Body of pancreas (tissue), 4 donors: Measurements from ENCODE around the gene INSYN2B. TPM values are rescaled to one million over a fixed set of nuclear protein-coding genes. Genes with fewer than 3 reads are reported as not detected.

Experiments
- ATAC-seq: fragments of 150-250 bp; one replicate; pipeline ENCODE4 v1.9.1; 2016
- DNase-seq, 4 donors: peaks; one replicate each; pipeline ENCODE4 v3.0.0-alpha.2; 2019
- H3K27ac ChIP-seq, 4 donors: fragments of 200-600 bp; sonication (generic); 1 replicate in 3 of 4; 2 replicates in 1 of 4; pipeline versions ENCODE4 v1.5.1 to v1.6.1; 2016 to 2019; ENCODE audit warnings: mild to moderate bottlenecking in 1 of 4, mixed read lengths in 1 of 4, moderate library complexity in 1 of 4
- H3K27me3 ChIP-seq, 2 donors: fragments of 200-600 bp; sonication (generic); one replicate each; pipeline ENCODE4 v1.6.0; 2016; ENCODE audit warnings: mild to moderate bottlenecking in 1 of 2
- H3K36me3 ChIP-seq, 2 donors: fragments of 200-600 bp; sonication (generic); replicated peaks in 1 of 2; 2 replicates each; pipeline ENCODE4 v1.5.1; 2016; ENCODE audit warnings: low read depth in 2 of 2; ENCODE audit not compliant: insufficient read depth in 1 of 2
- H3K4me1 ChIP-seq: fragments of 200-600 bp; sonication (generic); one replicate; pipeline ENCODE4 v1.6.0; 2016
- H3K4me3 ChIP-seq, 2 donors: fragments of 200-600 bp; sonication (generic); 1 replicate in 1 of 2; 2 replicates in 1 of 2; pipeline ENCODE4 v1.5.1; 2016 to 2019
- H3K9me3 ChIP-seq, 3 donors: fragments of 200-600 bp; sonication (generic); 1 replicate in 2 of 3; 2 replicates in 1 of 3; pipeline ENCODE4 v1.5.1; 2016
- POLR2A ChIP-seq, 3 donors: fragments of 450-650 bp; IDR thresholded peaks; one replicate each; pipeline ENCODE4 v1.6.1; 2016; ENCODE audit warnings: antibody characterized with exemption in 3 of 3, mild to moderate bottlenecking in 2 of 3
- WGBS, 2 donors: methylation state at CpG; one replicate each; pipeline ENCODE4 v1.1.5; 2017; 5-methylcytosine and 5-hydroxymethylcytosine counted together
- intact Hi-C: fragments of 100-400 bp; cut with DNase I; formaldehyde crosslinking; loops from one replicate; pipeline ENCODE4 v1.15.1; 2023
- total RNA-seq, 2 donors: library from RNA; depleted of rRNA; stranded (reverse); fragments of >200 nt; gene quantifications; one replicate each; pipeline ENCODE4 v1.1.0, GENCODE V29; 2016
- TF ChIP-seq, protein P1 (sequence below), 7 experiments: fragments of 450-650 bp in 4 of 7; fragments of 200-600 bp in 3 of 7; sonication (generic) in 3 of 7; IDR thresholded peaks; one replicate each; pipeline ENCODE4 v1.5.1; 2016 to 2019; ENCODE audit warnings: antibody characterized with exemption in 7 of 7

The INSYN2B gene
- total RNA-seq, 2 donors from 2014 or later = not detected

DNA sequence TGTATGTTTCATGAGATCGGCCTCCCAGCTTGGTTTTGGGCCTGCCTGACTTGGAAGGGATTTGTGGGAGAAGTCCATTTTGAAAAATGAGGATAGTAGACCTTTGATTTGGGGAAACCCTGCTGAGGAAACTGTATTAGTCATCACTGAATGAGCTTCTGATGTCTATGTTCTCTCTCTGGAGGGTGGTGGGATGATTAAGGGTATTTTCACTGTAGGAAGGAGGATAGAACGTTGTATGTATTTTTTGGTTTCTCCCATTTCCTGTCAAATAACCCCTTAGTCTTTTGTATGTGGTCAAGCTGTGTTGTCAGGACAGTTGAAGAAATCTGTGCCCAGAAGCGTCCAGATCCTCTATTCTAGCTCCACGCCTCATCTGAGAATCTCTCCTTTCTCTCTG is 151.9 kb downstream of the INSYN2B start:
- intact Hi-C loops = no loop called here
- WGBS, 2 donors = 59 to 76% methylated on average over 4 of the region's 4 CpGs
- Histone ChIP-seq H3K27me3 (no peaks in the 10 kb centered on the region), H3K9me3 (no peaks in the 10 kb centered on the region), H3K4me3 (no peak overlapping the region), H3K4me1 (no peaks in the 10 kb centered on the region), H3K27ac (no peak overlapping the region), H3K36me3 (no peaks in the 10 kb centered on the region)
- DNase-seq = no peak
- TF ChIP-seq, protein P1, sequence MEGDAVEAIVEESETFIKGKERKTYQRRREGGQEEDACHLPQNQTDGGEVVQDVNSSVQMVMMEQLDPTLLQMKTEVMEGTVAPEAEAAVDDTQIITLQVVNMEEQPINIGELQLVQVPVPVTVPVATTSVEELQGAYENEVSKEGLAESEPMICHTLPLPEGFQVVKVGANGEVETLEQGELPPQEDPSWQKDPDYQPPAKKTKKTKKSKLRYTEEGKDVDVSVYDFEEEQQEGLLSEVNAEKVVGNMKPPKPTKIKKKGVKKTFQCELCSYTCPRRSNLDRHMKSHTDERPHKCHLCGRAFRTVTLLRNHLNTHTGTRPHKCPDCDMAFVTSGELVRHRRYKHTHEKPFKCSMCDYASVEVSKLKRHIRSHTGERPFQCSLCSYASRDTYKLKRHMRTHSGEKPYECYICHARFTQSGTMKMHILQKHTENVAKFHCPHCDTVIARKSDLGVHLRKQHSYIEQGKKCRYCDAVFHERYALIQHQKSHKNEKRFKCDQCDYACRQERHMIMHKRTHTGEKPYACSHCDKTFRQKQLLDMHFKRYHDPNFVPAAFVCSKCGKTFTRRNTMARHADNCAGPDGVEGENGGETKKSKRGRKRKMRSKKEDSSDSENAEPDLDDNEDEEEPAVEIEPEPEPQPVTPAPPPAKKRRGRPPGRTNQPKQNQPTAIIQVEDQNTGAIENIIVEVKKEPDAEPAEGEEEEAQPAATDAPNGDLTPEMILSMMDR (IDR thresholded peaks at IDR 0.05) = no peak
- TF ChIP-seq POLR2A (IDR thresholded peaks at IDR 0.05) = no peak
- ATAC-seq = no peak

DNA sequence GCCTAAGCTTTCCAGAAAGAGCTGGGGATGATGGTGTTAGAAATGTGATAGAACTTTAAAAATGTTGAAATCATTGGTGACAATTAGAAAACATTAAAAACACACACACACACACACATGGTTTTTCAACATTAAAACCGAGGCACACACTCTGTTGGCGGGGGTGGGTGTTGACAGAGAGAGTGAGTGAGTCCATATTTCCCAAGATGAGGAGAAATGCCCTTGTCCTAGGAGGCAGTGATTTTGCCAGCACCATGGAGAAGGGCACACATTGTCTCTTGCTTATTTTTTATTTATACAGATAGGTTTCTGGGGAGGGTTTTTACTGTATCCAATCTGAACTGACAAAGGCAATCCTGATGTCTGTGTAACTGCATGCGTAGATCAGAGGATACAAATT is 152.5 kb downstream of the INSYN2B start:
- WGBS, 2 donors = 52 to 65% methylated on average over 3 of the region's 3 CpGs
- no peaks in the 10 kb centered on the region for H3K36me3 ChIP-seq
- no peaks in the 10 kb centered on the region for H3K9me3 ChIP-seq
- H3K4me3 ChIP-seq = no peak overlapping the region
- DNase-seq (no peak), ATAC-seq (no peak)
- intact Hi-C loops = no loop called here
- no peaks in the 10 kb centered on the region for H3K4me1 ChIP-seq
- TF ChIP-seq, protein P1 (IDR thresholded peaks at IDR 0.05) = no peak
- no peak for TF ChIP-seq POLR2A (IDR thresholded peaks at IDR 0.05)
- no peaks in the 10 kb centered on the region for H3K27me3 ChIP-seq
- H3K27ac ChIP-seq = no peak overlapping the region

DNA sequence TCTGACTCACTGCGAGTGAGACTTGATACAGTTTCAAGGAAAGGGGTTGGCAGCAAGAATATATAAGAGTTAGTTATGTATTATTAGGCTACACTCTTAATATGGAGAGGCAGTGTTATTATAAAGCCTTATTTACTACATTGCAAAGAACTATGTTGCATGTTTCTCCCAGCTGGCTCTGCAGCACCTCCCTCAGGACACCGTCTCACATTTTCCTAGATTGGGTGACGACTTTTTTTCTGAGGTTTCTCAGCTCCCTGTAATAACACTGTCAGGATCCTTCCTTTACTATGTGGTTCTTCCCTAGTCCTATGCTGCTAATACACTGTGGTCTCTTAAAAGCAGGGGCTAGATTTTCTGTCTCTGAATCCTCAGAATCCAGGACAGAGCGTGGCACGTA is 153.7 kb downstream of the INSYN2B start:
- Histone ChIP-seq H3K27me3 (no peaks in the 10 kb centered on the region), H3K4me3 (no peak overlapping the region), H3K27ac (no peak overlapping the region), H3K4me1 (no peaks in the 10 kb centered on the region), H3K36me3 (no peaks in the 10 kb centered on the region), H3K9me3 (no peaks in the 10 kb centered on the region)
- ATAC-seq (no peak), DNase-seq (no peak)
- intact Hi-C loops = no loop called here
- WGBS, 2 donors = 55 to 61% methylated on average over 5 of the region's 5 CpGs
- TF ChIP-seq POLR2A (IDR thresholded peaks at IDR 0.05) = no peak
- TF ChIP-seq, protein P1 (IDR thresholded peaks at IDR 0.05) = no peak

DNA sequence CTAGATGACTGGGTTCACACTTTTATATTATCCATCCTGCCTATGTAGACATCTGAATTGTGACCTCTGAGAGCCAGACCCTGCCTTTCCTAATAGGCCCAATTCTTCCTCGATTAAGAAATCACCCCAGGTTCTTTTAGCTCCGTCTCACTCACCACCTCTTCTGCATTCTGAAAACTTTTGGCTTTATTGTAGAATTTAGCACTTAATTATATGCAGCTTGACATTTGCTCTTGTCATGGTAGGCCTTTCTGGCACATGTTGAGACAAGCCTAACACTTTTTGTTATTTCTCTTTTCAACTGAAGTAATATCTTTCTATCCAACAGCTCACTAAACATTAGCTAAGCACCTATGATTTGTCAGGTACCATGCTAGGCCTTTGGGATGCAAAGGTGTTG is 163.3 kb downstream of the INSYN2B start:
- Histone ChIP-seq H3K27ac (peak overlapping the region in 1 of 4 donors; percentile 15), H3K9me3 (no peaks in the 10 kb centered on the region), H3K4me3 (no peak overlapping the region), H3K27me3 (no peaks in the 10 kb centered on the region), H3K36me3 (no peaks in the 10 kb centered on the region), H3K4me1 (no peaks in the 10 kb centered on the region)
- DNase-seq = no peak
- TF ChIP-seq POLR2A (IDR thresholded peaks at IDR 0.05) = no peak
- TF ChIP-seq, protein P1 (IDR thresholded peaks at IDR 0.05) = no peak
- WGBS, 2 donors = 68 to 77% methylated on average over 2 of the region's 2 CpGs
- intact Hi-C loops = no loop called here
- ATAC-seq = no peak

DNA sequence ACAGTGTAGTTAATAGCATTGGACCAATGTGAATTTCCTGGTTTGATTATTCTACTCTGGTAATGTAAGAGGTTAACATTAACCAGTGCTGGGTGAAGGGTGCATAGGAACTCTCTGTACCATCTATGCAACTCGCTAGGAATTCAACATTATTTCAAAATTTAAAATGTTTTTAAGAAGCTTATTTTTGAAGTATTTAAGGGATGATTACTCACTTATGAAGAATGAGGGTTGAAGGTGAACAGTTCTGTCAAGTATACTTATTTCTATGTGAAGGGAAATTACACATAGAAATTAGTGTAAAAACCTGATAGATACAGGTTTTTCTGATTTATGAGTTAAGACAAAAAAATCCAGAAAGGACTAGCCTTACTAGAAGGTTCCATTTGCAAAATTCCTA is 165.8 kb downstream of the INSYN2B start:
- DNase-seq = no peak
- Histone ChIP-seq H3K27ac (no peak overlapping the region), H3K4me1 (no peaks in the 10 kb centered on the region), H3K36me3 (no peaks in the 10 kb centered on the region), H3K4me3 (no peak overlapping the region), H3K27me3 (no peaks in the 10 kb centered on the region), H3K9me3 (no peaks in the 10 kb centered on the region)
- 73 to 78% methylated on average over 1 of the region's 1 CpG for WGBS, 2 donors
- TF ChIP-seq, protein P1 (IDR thresholded peaks at IDR 0.05) = no peak
- no peak for TF ChIP-seq POLR2A (IDR thresholded peaks at IDR 0.05)
- intact Hi-C loops = no loop called here
- no peak for ATAC-seq
